HL-60 (cell line): Measurements from ENCODE around the gene NECTIN4.

Experiments
- DNase-seq, 2 experiments: peaks; one replicate each; pipeline ENCODE4 v3.0.0-alpha.2; 2010 to 2020; ENCODE audit warnings: low read depth in 1 of 2, low spot score in 1 of 2
- H3K27ac ChIP-seq: fragments of 250-450 bp; sonication (Bioruptor Pico); replicated peaks from 2 replicates; pipeline ENCODE4 v1.5.1; 2020; ENCODE audit warnings: mild to moderate bottlenecking, moderate library complexity
- H3K27me3 ChIP-seq: fragments of 250-450 bp; sonication (Bioruptor Pico); 2 replicates; pipeline ENCODE4 v1.5.1; 2021; ENCODE audit warnings: mild to moderate bottlenecking, moderate library complexity; ENCODE audit not compliant: insufficient read depth, poor library complexity, severe bottlenecking
- H3K4me3 ChIP-seq: replicated peaks from 2 replicates; pipeline ENCODE4 v1.5.1; 2011; ENCODE audit warnings: mild to moderate bottlenecking, control low read depth, low read length; ENCODE audit not compliant: insufficient read depth
- CTCF ChIP-seq: IDR thresholded peaks from one replicate; pipeline ENCODE4 v1.5.1; 2011; ENCODE audit warnings: low read length, control low read depth, inconsistent platforms; ENCODE audit not compliant: insufficient read depth
- GABPA ChIP-seq: IDR thresholded peaks from 2 replicates; pipeline ENCODE4 v1.6.1; 2012; ENCODE audit warnings: low read depth
- POLR2AphosphoS5 ChIP-seq: IDR thresholded peaks from 2 replicates; pipeline ENCODE4 v1.6.1; 2012; ENCODE audit warnings: low read depth
- REST ChIP-seq: IDR thresholded peaks from 2 replicates; pipeline ENCODE4 v1.6.1; 2012; ENCODE audit warnings: low read depth; ENCODE audit not compliant: insufficient replicate concordance
- SPI1 ChIP-seq: IDR thresholded peaks from 2 replicates; pipeline ENCODE4 v1.6.1; 2012; ENCODE audit warnings: low read depth, mild to moderate bottlenecking, borderline replicate concordance

Gene NECTIN4

GRCh38 chr1:161089938-161090337 is 580 bp upstream of the NECTIN4 start:
- DNase-seq, result no peak
- no peak overlapping the region for H3K27ac ChIP-seq
- TF ChIP-seq GABPA (no peak), POLR2AphosphoS5 (no peak), CTCF (no peak), SPI1 (no peak), REST (no peak)

GRCh38 chr1:161088587-161089110 is 709 bp downstream of the NECTIN4 start:
- Histone ChIP-seq H3K27ac (no peak overlapping the region), H3K27me3 (no peaks in the 10 kb centered on the region), H3K4me3 (no peak overlapping the region)
- no peak for TF ChIP-seq GABPA
- no peak for TF ChIP-seq SPI1
- TF ChIP-seq CTCF, result no peak
- no peak for TF ChIP-seq POLR2AphosphoS5
- TF ChIP-seq REST, result no peak
- no peak for DNase-seq

More at GRCh38 chr1:161089938-161090337, 580 bp upstream of the NECTIN4 start:
- Histone ChIP-seq H3K4me3 (no peak overlapping the region), H3K27me3 (no peaks in the 10 kb centered on the region)

- DNase-seq, result no peak
- Histone ChIP-seq H3K4me3 (no peak overlapping the region), H3K27ac (no peak overlapping the region), H3K27me3 (no peaks in the 10 kb centered on the region)
- no peak for TF ChIP-seq POLR2AphosphoS5
- TF ChIP-seq SPI1, result no peak
- TF ChIP-seq CTCF, result no peak
Observed at GRCh38 chr1:161086457-161086856, 2.9 kb downstream of the NECTIN4 start.

GRCh38 chr1:161085165-161085564 is 4.2 kb downstream of the NECTIN4 start:
- TF ChIP-seq CTCF (no peak), SPI1 (no peak), GABPA (no peak), REST (no peak), POLR2AphosphoS5 (no peak)
- no peaks in the 10 kb centered on the region for H3K27me3 ChIP-seq
- no peak overlapping the region for H3K27ac ChIP-seq
- H3K4me3 ChIP-seq, result no peak overlapping the region
- no peak for DNase-seq
